ENCODE results near the gene CLIC1. TPM values are rescaled to one million over a fixed set of nuclear protein-coding genes. Genes with fewer than 3 reads are reported as not detected.
"Not testable (repeated sequence)": the region's sequence is repeated elsewhere in the genome, so short reads cannot be mapped to it uniquely, and the experiment has no call there.

Gene CLIC1
- total RNA-seq, 4 donors from 2014 or later, result 253 to 375 (median 362) TPM

DNA sequence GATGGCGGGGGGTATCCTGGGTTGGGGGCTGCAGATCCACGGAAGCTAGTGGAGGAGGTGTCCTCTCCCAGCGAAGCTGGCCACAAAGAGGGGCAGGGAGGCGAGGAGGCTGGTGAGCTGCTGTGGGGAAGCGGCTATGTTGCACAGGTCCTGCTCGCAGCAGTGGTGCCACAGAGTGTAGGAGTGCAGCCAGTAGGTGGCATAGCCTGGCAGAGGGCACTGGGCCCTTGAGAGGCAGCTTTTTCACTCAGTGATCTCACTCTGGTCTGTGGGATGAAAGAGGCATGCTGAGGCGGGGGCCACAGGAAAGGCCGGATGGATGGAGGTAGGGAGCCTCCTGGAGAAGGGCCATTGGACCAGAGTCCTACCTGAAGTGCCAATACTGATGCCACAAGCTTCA is 24.0 kb downstream of the CLIC1 start:
- 85% methylated on average over 8 of the region's 8 CpGs; no CpG with 5 or more reads in 1 of the 2 donors for WGBS, 2 donors (ENCODE audit: low coverage in 1 of 2)
- no peaks in the 10 kb centered on the region for H3K9me3 ChIP-seq
- peak; percentile 45 for DNase-seq

DNA sequence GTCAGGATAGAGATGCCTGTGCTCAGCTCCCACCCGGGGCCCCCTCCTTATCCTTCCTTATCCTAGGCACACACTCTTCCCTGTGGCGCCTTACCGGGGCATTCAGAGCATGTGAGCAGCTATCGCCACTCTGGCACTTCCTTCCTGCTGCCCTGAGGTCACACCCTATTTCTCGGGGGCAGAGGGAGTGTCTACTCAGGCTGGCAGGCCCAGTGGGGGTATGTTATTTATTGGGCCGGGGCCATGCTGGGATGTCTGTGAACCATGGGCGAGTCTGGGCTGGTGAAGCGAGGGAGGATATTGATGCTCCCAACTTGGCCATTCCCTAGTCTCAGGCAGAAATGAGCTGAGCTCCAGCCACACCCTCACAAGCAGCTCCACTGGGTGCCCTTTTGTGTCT is 25.1 kb downstream of the CLIC1 start:
- no peak for TF ChIP-seq POLR2A (IDR thresholded peaks at IDR 0.05)
- TF ChIP-seq POLR2AphosphoS5 (IDR thresholded peaks at IDR 0.05), result peak in 1 of 3 donors; percentile 43
- TF ChIP-seq, protein P1, sequence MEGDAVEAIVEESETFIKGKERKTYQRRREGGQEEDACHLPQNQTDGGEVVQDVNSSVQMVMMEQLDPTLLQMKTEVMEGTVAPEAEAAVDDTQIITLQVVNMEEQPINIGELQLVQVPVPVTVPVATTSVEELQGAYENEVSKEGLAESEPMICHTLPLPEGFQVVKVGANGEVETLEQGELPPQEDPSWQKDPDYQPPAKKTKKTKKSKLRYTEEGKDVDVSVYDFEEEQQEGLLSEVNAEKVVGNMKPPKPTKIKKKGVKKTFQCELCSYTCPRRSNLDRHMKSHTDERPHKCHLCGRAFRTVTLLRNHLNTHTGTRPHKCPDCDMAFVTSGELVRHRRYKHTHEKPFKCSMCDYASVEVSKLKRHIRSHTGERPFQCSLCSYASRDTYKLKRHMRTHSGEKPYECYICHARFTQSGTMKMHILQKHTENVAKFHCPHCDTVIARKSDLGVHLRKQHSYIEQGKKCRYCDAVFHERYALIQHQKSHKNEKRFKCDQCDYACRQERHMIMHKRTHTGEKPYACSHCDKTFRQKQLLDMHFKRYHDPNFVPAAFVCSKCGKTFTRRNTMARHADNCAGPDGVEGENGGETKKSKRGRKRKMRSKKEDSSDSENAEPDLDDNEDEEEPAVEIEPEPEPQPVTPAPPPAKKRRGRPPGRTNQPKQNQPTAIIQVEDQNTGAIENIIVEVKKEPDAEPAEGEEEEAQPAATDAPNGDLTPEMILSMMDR (IDR thresholded peaks at IDR 0.05), result no peak
- H3K4me1 ChIP-seq, result peaks cover 0 to 28% (median 15%) of the 10 kb centered on the region in 4 donors
- H3K27me3 ChIP-seq, result no peaks in the 10 kb centered on the region
- intact Hi-C loops (cut with DNase I; ENCODE audit: low total_unique reads), result no loop called here
- in situ Hi-C loops (cut with MboI; ENCODE audit: low pct_ligation_motif_present in 1 of 4, low pct_unique_long_range_greater_than_20kb in 1 of 4, low sequenced_read_pairs in 3 of 4), result no loop called here
- no peak overlapping the region for H3K4me3 ChIP-seq
- peak overlapping the region in 2 of 4 donors; percentile 19 to 21 for H3K27ac ChIP-seq
- no peaks in the 10 kb centered on the region for H3K9me3 ChIP-seq
- H3K36me3 ChIP-seq, result no peaks in the 10 kb centered on the region
- DNase-seq, result peak; percentile 53
- WGBS, 2 donors (ENCODE audit: low coverage in 1 of 2), result 34% methylated on average over 8 of the region's 8 CpGs; no CpG with 5 or more reads in 1 of the 2 donors

More for the DNA sequence above, 24.0 kb downstream of the CLIC1 start:
- TF ChIP-seq POLR2A (IDR thresholded peaks at IDR 0.05), result no peak
- TF ChIP-seq, protein P1 (IDR thresholded peaks at IDR 0.05), result peak in 1 of 5 experiments; percentile 39
- intact Hi-C loops (cut with DNase I; ENCODE audit: low total_unique reads), result no loop called here
- Histone ChIP-seq H3K36me3 (no peaks in the 10 kb centered on the region), H3K27ac (no peak overlapping the region), H3K4me3 (no peak overlapping the region), H3K27me3 (no peaks in the 10 kb centered on the region), H3K4me1 (peaks cover 0 to 28% (median 15%) of the 10 kb centered on the region in 4 donors)
- in situ Hi-C loops (cut with MboI; ENCODE audit: low pct_ligation_motif_present in 1 of 4, low pct_unique_long_range_greater_than_20kb in 1 of 4, low sequenced_read_pairs in 3 of 4), result no loop called here

DNA sequence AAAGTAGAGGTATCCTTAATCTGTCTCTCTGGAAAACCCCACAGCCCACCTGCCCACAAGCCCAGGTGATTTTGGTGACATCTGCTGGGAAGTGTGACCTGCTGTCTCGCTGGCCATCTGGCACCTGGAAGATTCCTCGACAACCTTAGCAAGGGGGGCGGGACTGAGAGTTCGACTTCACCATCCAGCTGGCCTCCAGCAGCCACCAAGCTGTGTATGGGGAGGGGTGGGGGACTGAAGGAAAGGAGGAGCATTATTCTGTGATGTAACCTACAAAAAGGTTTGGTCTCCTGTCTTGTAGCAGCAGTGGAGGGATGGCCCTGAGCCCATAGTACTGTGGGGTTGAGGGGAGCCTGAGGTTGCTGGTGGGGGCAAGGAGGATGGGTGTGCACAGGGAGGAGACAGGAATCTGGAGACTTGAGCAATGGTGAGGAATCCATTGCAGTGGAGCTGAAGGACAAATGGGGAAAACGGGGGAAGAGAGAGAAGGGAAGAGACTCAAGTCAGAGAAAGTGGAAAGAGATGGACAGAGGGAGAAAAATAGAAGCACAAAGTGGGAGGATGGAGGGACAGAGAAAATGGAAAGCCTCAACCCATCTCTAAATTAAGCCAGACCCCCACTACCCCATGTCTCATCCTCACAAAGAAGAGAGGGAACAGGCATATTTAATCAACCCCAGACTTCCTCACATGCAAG is 25.7 kb downstream of the CLIC1 start:
- in situ Hi-C loops (cut with MboI; ENCODE audit: low pct_ligation_motif_present in 1 of 4, low pct_unique_long_range_greater_than_20kb in 1 of 4, low sequenced_read_pairs in 3 of 4) (no loop called here), intact Hi-C loops (cut with DNase I; ENCODE audit: low total_unique reads) (no loop called here)
- WGBS, 2 donors (ENCODE audit: low coverage in 1 of 2), result 76 to 78% methylated on average over 1 to 5 of the region's 5 CpGs
- Histone ChIP-seq H3K4me1 (peaks cover 0 to 28% (median 15%) of the 10 kb centered on the region in 4 donors), H3K9me3 (no peaks in the 10 kb centered on the region), H3K27ac (peak overlapping the region in 2 of 4 donors; percentile 19 to 21), H3K4me3 (no peak overlapping the region), H3K36me3 (no peaks in the 10 kb centered on the region), H3K27me3 (no peaks in the 10 kb centered on the region)
- DNase-seq, result no peak
- TF ChIP-seq EP300 (IDR thresholded peaks at IDR 0.05; ENCODE audit: low read depth) (no peak), POLR2A (IDR thresholded peaks at IDR 0.05) (no peak), POLR2AphosphoS5 (IDR thresholded peaks at IDR 0.05) (no peak)
- TF ChIP-seq, protein P1 (IDR thresholded peaks at IDR 0.05), result no peak

DNA sequence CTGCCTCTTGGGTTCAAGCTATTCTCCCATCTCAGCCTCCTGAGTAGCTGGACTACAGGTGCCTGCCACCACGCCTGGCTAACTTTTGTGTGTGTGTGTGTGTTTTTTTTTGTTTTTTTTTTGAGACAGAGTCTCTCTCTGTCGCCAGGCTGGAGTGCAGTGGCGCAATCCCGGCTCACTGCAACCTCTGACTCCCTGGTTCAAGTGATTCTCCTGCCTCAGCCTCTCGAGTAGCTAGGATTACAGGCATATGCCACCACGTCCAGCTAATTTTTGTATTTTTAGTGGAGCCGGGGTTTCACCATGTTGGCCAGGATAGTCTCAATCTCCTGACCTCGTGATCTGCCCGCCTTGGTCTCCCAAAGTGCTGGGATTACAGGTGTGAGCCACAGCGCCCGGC is 27.2 kb downstream of the CLIC1 start:
- H3K36me3 ChIP-seq; H3K4me3 ChIP-seq; H3K27ac ChIP-seq; intact Hi-C loops (cut with DNase I; ENCODE audit: low total_unique reads); DNase-seq; H3K9me3 ChIP-seq; in situ Hi-C loops (cut with MboI; ENCODE audit: low pct_ligation_motif_present in 1 of 4, low pct_unique_long_range_greater_than_20kb in 1 of 4, low sequenced_read_pairs in 3 of 4); H3K27me3 ChIP-seq: not testable (repeated sequence)
- H3K4me1 ChIP-seq, result peaks cover 0 to 16% (median 12%) of the 10 kb centered on the region in 4 donors
- 90 to 95% methylated on average over 7 to 11 of the region's 11 CpGs for WGBS, 2 donors (ENCODE audit: low coverage in 1 of 2)

DNA sequence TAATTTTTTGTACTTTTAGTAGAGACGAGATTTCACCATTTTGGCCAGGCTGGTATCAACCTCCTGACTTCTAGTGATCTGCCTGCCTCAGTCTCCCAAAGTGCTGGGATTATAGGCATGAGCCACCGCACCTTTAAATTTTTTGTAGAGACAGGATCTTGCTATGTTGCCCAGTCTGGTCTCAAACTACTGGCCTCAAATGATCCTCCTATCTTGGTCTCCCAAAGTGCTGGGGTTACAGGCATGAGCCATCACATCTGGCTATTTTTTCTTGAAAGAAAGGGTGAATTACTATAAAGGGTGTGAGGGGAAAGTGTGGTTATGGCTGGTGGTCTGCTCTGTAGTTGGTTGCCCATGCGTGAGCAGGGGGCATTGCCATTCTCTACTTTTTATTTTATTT is 28.1 kb downstream of the CLIC1 start:
- no peak overlapping the region for H3K27ac ChIP-seq

More for the DNA sequence above, 28.1 kb downstream of the CLIC1 start:
- TF ChIP-seq POLR2AphosphoS5 (IDR thresholded peaks at IDR 0.05), result no peak
- no peak for TF ChIP-seq EP300 (IDR thresholded peaks at IDR 0.05; ENCODE audit: low read depth)
- TF ChIP-seq, protein P1 (IDR thresholded peaks at IDR 0.05), result no peak
- TF ChIP-seq POLR2A (IDR thresholded peaks at IDR 0.05), result no peak
- Histone ChIP-seq H3K4me1 (peaks cover 0 to 15% (median 9%) of the 10 kb centered on the region in 4 donors), H3K27me3 (no peaks in the 10 kb centered on the region), H3K36me3 (no peaks in the 10 kb centered on the region), H3K9me3 (no peaks in the 10 kb centered on the region), H3K4me3 (no peak overlapping the region)
- 94 to 100% methylated on average over 2 to 3 of the region's 3 CpGs for WGBS, 2 donors (ENCODE audit: low coverage in 1 of 2)
- no peak for DNase-seq
- intact Hi-C loops (cut with DNase I; ENCODE audit: low total_unique reads) (no loop called here), in situ Hi-C loops (cut with MboI; ENCODE audit: low pct_ligation_motif_present in 1 of 4, low pct_unique_long_range_greater_than_20kb in 1 of 4, low sequenced_read_pairs in 3 of 4) (no loop called here)

Measured in transverse colon (tissue), 4 donors.